22Rv1 (cell line): ENCODE data around the gene LRRC61.

Source experiments
- CTCF ChIP-seq: fragments of 450-650 bp; IDR thresholded peaks from 2 replicates; pipeline ENCODE4 v1.5.1; 2017; ENCODE audit warnings: mild to moderate bottlenecking
- ZFX ChIP-seq: fragments of 450-650 bp; IDR thresholded peaks from 2 replicates; pipeline ENCODE4 v1.6.1; 2017; ENCODE audit warnings: antibody characterized with exemption, borderline replicate concordance

- TF ChIP-seq CTCF = no peak
- TF ChIP-seq ZFX = no peak
Measured at GRCh38 chr7:150335108-150335773, 12.1 kb downstream of the LRRC61 start.
